Measurements from ENCODE around the gene PACSIN3. TPM values are rescaled to one million over a fixed set of nuclear protein-coding genes. Genes with fewer than 3 reads are reported as not detected.

Gene PACSIN3
- total and polyA plus RNA-seq, 8 donors: 32.9 to 63.1 (median 49.3) TPM

- intact Hi-C loops (cut with DNase I): no loop called here
- TF ChIP-seq CTCF (IDR thresholded peaks at IDR 0.05): no peak
- H3K36me3 ChIP-seq: no peaks in the 10 kb centered on the region
- DNase-seq: no peak
- no peaks in the 10 kb centered on the region for H3K4me1 ChIP-seq
- H3K9me3 ChIP-seq: no peaks in the 10 kb centered on the region
- no peak overlapping the region for H3K4me3 ChIP-seq
- no peaks in the 10 kb centered on the region for H3K27me3 ChIP-seq
- ATAC-seq: peak; percentile 27
- H3K27ac ChIP-seq: no peak overlapping the region
Measured at GRCh38 chr11:47148903-47149531, 37.2 kb downstream of the PACSIN3 start.

- DNase-seq (no peak), ATAC-seq (no peak)
- intact Hi-C loops (cut with DNase I): no loop called here
- Histone ChIP-seq H3K27ac (no peak overlapping the region), H3K9me3 (no peaks in the 10 kb centered on the region), H3K27me3 (no peaks in the 10 kb centered on the region), H3K4me1 (no peaks in the 10 kb centered on the region), H3K4me3 (no peak overlapping the region), H3K36me3 (no peaks in the 10 kb centered on the region)
- TF ChIP-seq CTCF (IDR thresholded peaks at IDR 0.05): no peak
Measured at GRCh38 chr11:47148270-47148669, 38.0 kb downstream of the PACSIN3 start.

GRCh38 chr11:47147681-47148080, 38.6 kb downstream of the PACSIN3 start:
- H3K27me3 ChIP-seq: no peaks in the 10 kb centered on the region
- no peaks in the 10 kb centered on the region for H3K9me3 ChIP-seq
- no peaks in the 10 kb centered on the region for H3K36me3 ChIP-seq
- TF ChIP-seq CTCF (IDR thresholded peaks at IDR 0.05): no peak
- H3K27ac ChIP-seq: no peak overlapping the region
- intact Hi-C loops (cut with DNase I): no loop called here
- ATAC-seq (no peak), DNase-seq (no peak)
- no peaks in the 10 kb centered on the region for H3K4me1 ChIP-seq
- no peak overlapping the region for H3K4me3 ChIP-seq

GRCh38 chr11:47147250-47147649, 39.0 kb downstream of the PACSIN3 start:
- intact Hi-C loops (cut with DNase I): no loop called here
- no peak for ATAC-seq
- no peaks in the 10 kb centered on the region for H3K4me1 ChIP-seq

GRCh38 chr11:47144541-47144940, 41.7 kb downstream of the PACSIN3 start:
- no peaks in the 10 kb centered on the region for H3K27me3 ChIP-seq
- no peak for DNase-seq
- no peaks in the 10 kb centered on the region for H3K4me1 ChIP-seq
- H3K9me3 ChIP-seq: no peaks in the 10 kb centered on the region
- intact Hi-C loops (cut with DNase I): no loop called here
- no peaks in the 10 kb centered on the region for H3K36me3 ChIP-seq
- no peak for TF ChIP-seq CTCF (IDR thresholded peaks at IDR 0.05)
- no peak for ATAC-seq
- no peak overlapping the region for H3K4me3 ChIP-seq
- H3K27ac ChIP-seq: no peak overlapping the region

More at GRCh38 chr11:47147250-47147649, 39.0 kb downstream of the PACSIN3 start:
- Histone ChIP-seq H3K36me3 (no peaks in the 10 kb centered on the region), H3K27me3 (no peaks in the 10 kb centered on the region), H3K9me3 (no peaks in the 10 kb centered on the region), H3K4me3 (no peak overlapping the region), H3K27ac (no peak overlapping the region)
- TF ChIP-seq CTCF (IDR thresholded peaks at IDR 0.05): no peak
- DNase-seq: no peak
